ENCODE results near the gene NFATC3. TPM values are rescaled to one million over a fixed set of nuclear protein-coding genes. Genes with fewer than 3 reads are reported as not detected.

The NFATC3 gene
- total RNA-seq, 4 donors from 2014 or later: 67.7 to 107 (median 71.7) TPM

GRCh38 chr16:68144008-68144407 lies 58.8 kb downstream of the NFATC3 start:
- Histone ChIP-seq H3K27me3 (no peaks in the 10 kb centered on the region), H3K4me1 (peaks cover 7 to 21% of the 10 kb centered on the region in 2 donors), H3K9me3 (no peaks in the 10 kb centered on the region), H3K27ac (no peak overlapping the region), H3K36me3 (no peaks in the 10 kb centered on the region), H3K4me3 (replicated peaks in 1 of 3) (no peak overlapping the region)
- TF ChIP-seq, protein P1, sequence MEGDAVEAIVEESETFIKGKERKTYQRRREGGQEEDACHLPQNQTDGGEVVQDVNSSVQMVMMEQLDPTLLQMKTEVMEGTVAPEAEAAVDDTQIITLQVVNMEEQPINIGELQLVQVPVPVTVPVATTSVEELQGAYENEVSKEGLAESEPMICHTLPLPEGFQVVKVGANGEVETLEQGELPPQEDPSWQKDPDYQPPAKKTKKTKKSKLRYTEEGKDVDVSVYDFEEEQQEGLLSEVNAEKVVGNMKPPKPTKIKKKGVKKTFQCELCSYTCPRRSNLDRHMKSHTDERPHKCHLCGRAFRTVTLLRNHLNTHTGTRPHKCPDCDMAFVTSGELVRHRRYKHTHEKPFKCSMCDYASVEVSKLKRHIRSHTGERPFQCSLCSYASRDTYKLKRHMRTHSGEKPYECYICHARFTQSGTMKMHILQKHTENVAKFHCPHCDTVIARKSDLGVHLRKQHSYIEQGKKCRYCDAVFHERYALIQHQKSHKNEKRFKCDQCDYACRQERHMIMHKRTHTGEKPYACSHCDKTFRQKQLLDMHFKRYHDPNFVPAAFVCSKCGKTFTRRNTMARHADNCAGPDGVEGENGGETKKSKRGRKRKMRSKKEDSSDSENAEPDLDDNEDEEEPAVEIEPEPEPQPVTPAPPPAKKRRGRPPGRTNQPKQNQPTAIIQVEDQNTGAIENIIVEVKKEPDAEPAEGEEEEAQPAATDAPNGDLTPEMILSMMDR (IDR thresholded peaks at IDR 0.05): no peak
- no peak for TF ChIP-seq POLR2A (IDR thresholded peaks at IDR 0.05)
- DNase-seq: no peak
- 88 to 90% methylated on average over 1 of the region's 1 CpG for WGBS, 2 donors
- intact Hi-C loops (cut with DNase I): no loop called here

DNA sequence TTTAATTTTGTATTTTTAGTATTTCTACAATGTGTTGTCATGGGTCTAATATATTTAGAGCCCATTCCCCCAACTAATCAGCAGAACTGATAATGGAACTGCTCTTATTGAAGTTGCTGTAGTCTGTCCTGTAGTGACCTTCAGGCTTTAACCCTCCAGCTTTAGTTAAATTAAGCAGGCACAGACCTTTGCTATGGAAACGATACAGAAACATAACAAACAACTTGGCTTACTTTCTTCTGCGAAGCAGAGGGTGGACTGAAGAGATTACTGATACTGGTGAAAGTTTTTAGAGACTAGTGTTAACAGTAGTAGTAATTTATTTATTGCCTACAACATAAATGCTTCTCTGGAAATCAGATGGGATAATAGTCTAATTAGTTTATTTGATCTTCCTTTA lies 61.4 kb downstream of the NFATC3 start:
- peaks cover 7 to 21% of the 10 kb centered on the region in 2 donors for H3K4me1 ChIP-seq
- no peaks in the 10 kb centered on the region for H3K9me3 ChIP-seq
- DNase-seq: no peak
- TF ChIP-seq, protein P1 (IDR thresholded peaks at IDR 0.05): no peak
- TF ChIP-seq POLR2A (IDR thresholded peaks at IDR 0.05): no peak
- no peak overlapping the region for H3K27ac ChIP-seq
- H3K36me3 ChIP-seq: no peaks in the 10 kb centered on the region
- 9 to 12% methylated on average over 2 of the region's 2 CpGs for WGBS, 2 donors
- H3K4me3 ChIP-seq (replicated peaks in 1 of 3): no peak overlapping the region
- intact Hi-C loops (cut with DNase I): no loop called here
- no peaks in the 10 kb centered on the region for H3K27me3 ChIP-seq

DNA sequence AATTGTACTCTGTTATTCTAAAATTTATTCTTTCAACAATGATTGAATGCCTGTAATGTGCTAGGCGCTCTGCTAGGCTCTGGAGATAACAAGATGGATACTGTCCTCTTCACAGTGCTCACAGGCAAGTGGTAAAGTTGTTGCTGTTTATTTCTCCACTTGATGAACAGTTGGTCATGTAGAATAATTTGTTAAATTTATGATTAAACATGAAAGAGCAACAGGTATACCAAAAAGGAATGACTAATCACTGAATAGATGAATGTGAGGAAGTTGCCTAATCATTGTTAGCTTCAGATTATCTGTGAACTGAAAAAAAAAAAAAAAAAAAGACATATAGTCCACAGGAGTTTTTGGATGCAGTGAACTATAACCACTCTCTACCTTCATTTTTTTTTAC lies 62.3 kb downstream of the NFATC3 start:
- no peaks in the 10 kb centered on the region for H3K27me3 ChIP-seq
- no peaks in the 10 kb centered on the region for H3K9me3 ChIP-seq
- H3K27ac ChIP-seq: no peak overlapping the region
- peaks cover 7 to 17% of the 10 kb centered on the region in 2 donors for H3K4me1 ChIP-seq
- H3K4me3 ChIP-seq (replicated peaks in 1 of 3): no peak overlapping the region
- no peaks in the 10 kb centered on the region for H3K36me3 ChIP-seq
- 98 to 100% methylated on average over 1 of the region's 1 CpG for WGBS, 2 donors
- no peak for DNase-seq
- TF ChIP-seq, protein P1 (IDR thresholded peaks at IDR 0.05): no peak
- no peak for TF ChIP-seq POLR2A (IDR thresholded peaks at IDR 0.05)
- intact Hi-C loops (cut with DNase I): no loop called here

GRCh38 chr16:68149596-68149995 lies 64.4 kb downstream of the NFATC3 start:
- intact Hi-C loops (cut with DNase I): no loop called here
- H3K4me3 ChIP-seq (replicated peaks in 1 of 3): no peak overlapping the region
- DNase-seq: no peak
- H3K27ac ChIP-seq: no peak overlapping the region
- H3K27me3 ChIP-seq: no peaks in the 10 kb centered on the region
- H3K36me3 ChIP-seq: no peaks in the 10 kb centered on the region
- no peak for TF ChIP-seq POLR2A (IDR thresholded peaks at IDR 0.05)
- TF ChIP-seq, protein P1 (IDR thresholded peaks at IDR 0.05): no peak
- peaks cover 7 to 16% of the 10 kb centered on the region in 2 donors for H3K4me1 ChIP-seq
- no peaks in the 10 kb centered on the region for H3K9me3 ChIP-seq

GRCh38 chr16:68155425-68155824 lies 70.3 kb downstream of the NFATC3 start:
- H3K27me3 ChIP-seq: no peaks in the 10 kb centered on the region
- peak; percentile 10 for DNase-seq
- intact Hi-C loops (cut with DNase I): no loop called here
- no peak overlapping the region for H3K4me3 ChIP-seq (replicated peaks in 1 of 3)
- no peaks in the 10 kb centered on the region for H3K9me3 ChIP-seq
- H3K36me3 ChIP-seq: peaks cover 4 to 14% of the 10 kb centered on the region in 2 donors
- TF ChIP-seq POLR2A (IDR thresholded peaks at IDR 0.05): no peak
- TF ChIP-seq, protein P1 (IDR thresholded peaks at IDR 0.05): no peak
- H3K4me1 ChIP-seq: peaks cover 0 to 8% of the 10 kb centered on the region in 2 donors
- 76 to 78% methylated on average over 3 of the region's 3 CpGs for WGBS, 2 donors
- H3K27ac ChIP-seq: no peak overlapping the region
